H1 (cell line): ENCODE data around the gene SLC35G6. TPM values are rescaled to one million over a fixed set of nuclear protein-coding genes. Genes with fewer than 3 reads are reported as not detected.

ENCODE experiments used
- CTCF ChIA-PET: fragments of 300-600 bp; sonication (Branson Sonifier 250); formaldehyde crosslinking; loops from one replicate; lab custom pipeline; 2021; ENCODE audit not compliant: partially characterized antibody; lab: Charles Lee
- POLR2A ChIA-PET: fragments of 300-600 bp; sonication (Branson Sonifier 250); formaldehyde crosslinking; loops from one replicate; lab custom pipeline; 2021; ENCODE audit warnings: inconsistent platforms; ENCODE audit not compliant: partially characterized antibody; lab: Charles Lee
- DNase-seq, 2 experiments: peaks; one replicate each; pipeline versions ENCODE4 v3.0.0 to v3.0.0-alpha.2; 2010 to 2022; ENCODE audit warnings: low spot score in 2 of 2, low read depth in 1 of 2, mixed read lengths in 1 of 2
- FAIRE-seq: peaks from 2 replicates; lab custom pipeline; 2011; peaks lifted over from hg19 to GRCh38; lab: Jason Lieb, UNC
- H2AFZ ChIP-seq: 2 replicates; pipeline ENCODE4 v1.8.1; 2012; ENCODE audit warnings: low read length, inconsistent platforms
- H2AK5ac ChIP-seq: 2 replicates; pipeline ENCODE4 v1.6.1; 2013; ENCODE audit warnings: low read depth, low read length
- H2BK120ac ChIP-seq: replicated peaks from 2 replicates; pipeline ENCODE3; 2013; ENCODE audit warnings: low read depth, low read length, inconsistent platforms
- H2BK12ac ChIP-seq: 2 replicates; pipeline ENCODE4 v1.6.1; 2013; ENCODE audit warnings: low read depth, low read length
- H2BK15ac ChIP-seq: 2 replicates; pipeline ENCODE4 v1.6.1; 2013; ENCODE audit warnings: low read length
- H2BK20ac ChIP-seq: 2 replicates; pipeline ENCODE4 v1.6.1; 2013; ENCODE audit warnings: low read length
- H2BK5ac ChIP-seq: 2 replicates; pipeline ENCODE4 v1.6.1; 2013; ENCODE audit warnings: low read depth, low read length
- H3K14ac ChIP-seq: 2 replicates; pipeline ENCODE4 v1.6.1; 2013; ENCODE audit warnings: inconsistent platforms; ENCODE audit not compliant: insufficient read length
- H3K18ac ChIP-seq: 2 replicates; pipeline ENCODE4 v1.6.1; 2013; ENCODE audit warnings: low read length; ENCODE audit errors: extremely low read depth
- H3K23ac ChIP-seq: 2 replicates; pipeline ENCODE4 v1.6.1; 2013; ENCODE audit warnings: inconsistent platforms; ENCODE audit not compliant: insufficient read length
- H3K23me2 ChIP-seq: 2 replicates; pipeline ENCODE4 v1.6.1; 2013; ENCODE audit warnings: low read depth, low read length
- H3K27ac ChIP-seq: 2 replicates; pipeline ENCODE4 v1.6.1; 2011; ENCODE audit warnings: low read depth, low read length, inconsistent platforms
- H3K27me3 ChIP-seq, 4 experiments: replicated peaks in 1 of 4; 1 replicate in 1 of 4; 2 replicates in 3 of 4; pipeline versions ENCODE4 v1.6.1 to v1.8.1; 2011 to 2013; ENCODE audit warnings: low read length in 3 of 4, mild to moderate bottlenecking in 3 of 4, inconsistent platforms in 2 of 4, mixed read lengths in 2 of 4, moderate library complexity in 1 of 4; ENCODE audit not compliant: control insufficient read depth in 3 of 4, insufficient read depth in 3 of 4; ENCODE audit errors: extremely low read depth in 1 of 4
- H3K36me3 ChIP-seq, 4 experiments: 2 replicates each; pipeline versions ENCODE4 v1.6.1 to v1.8.1; 2011 to 2013; ENCODE audit warnings: mild to moderate bottlenecking in 4 of 4, low read length in 3 of 4, moderate library complexity in 2 of 4, control low read depth in 1 of 4, inconsistent platforms in 1 of 4; ENCODE audit not compliant: insufficient read depth in 4 of 4, control insufficient read depth in 2 of 4
- H3K4ac ChIP-seq: replicated peaks from 2 replicates; pipeline ENCODE3; 2013; ENCODE audit warnings: low read length, low read depth, mixed read lengths, inconsistent platforms; ENCODE audit not compliant: insufficient read length
- H3K4me1 ChIP-seq, 4 experiments: replicated peaks in 1 of 4; 1 replicate in 1 of 4; 2 replicates in 3 of 4; pipeline versions ENCODE4 v1.6.1 to v1.8.1; 2011 to 2013; ENCODE audit warnings: low read length in 3 of 4, inconsistent platforms in 2 of 4, mixed read lengths in 1 of 4; ENCODE audit not compliant: insufficient read depth in 4 of 4, control insufficient read depth in 3 of 4
- H3K4me2 ChIP-seq, 2 experiments: 2 replicates each; pipeline versions ENCODE4 v1.6.1 to v1.8.1; 2011 to 2013; ENCODE audit warnings: low read depth in 2 of 2, low read length in 2 of 2, control low read depth in 1 of 2, inconsistent platforms in 1 of 2, mild to moderate bottlenecking in 1 of 2; ENCODE audit not compliant: insufficient read depth in 1 of 2
- H3K4me3 ChIP-seq, 4 experiments: fragments of 200-600, 300-600 bp in 1 of 4; sonication (generic), shearing (Covaris generic), sonication (Bioruptor Twin) in 1 of 4; 2 replicates each; pipeline versions ENCODE4 v1.5.1 to v1.8.1; 2011 to 2016; ENCODE audit warnings: low read length in 4 of 4, low read depth in 3 of 4, control low read depth in 2 of 4, inconsistent platforms in 2 of 4, mild to moderate bottlenecking in 2 of 4, mixed read lengths in 1 of 4, moderate library complexity in 1 of 4; ENCODE audit not compliant: insufficient read depth in 2 of 4; ENCODE audit errors: extremely low read depth in 1 of 4
- H3K56ac ChIP-seq: replicated peaks from 2 replicates; pipeline ENCODE3; 2013; ENCODE audit warnings: low read depth, mild to moderate bottlenecking, mixed read lengths, low read length, inconsistent platforms; ENCODE audit not compliant: insufficient read length
- H3K79me1 ChIP-seq: 2 replicates; pipeline ENCODE4 v1.6.1; 2013; ENCODE audit warnings: low read depth, low read length, control low read depth
- H3K79me2 ChIP-seq, 2 experiments: 2 replicates each; pipeline versions ENCODE4 v1.6.1 to v1.8.1; 2012 to 2013; ENCODE audit warnings: low read length in 2 of 2, mild to moderate bottlenecking in 2 of 2, inconsistent platforms in 1 of 2; ENCODE audit not compliant: insufficient read depth in 2 of 2, control insufficient read depth in 1 of 2
- H3K9ac ChIP-seq, 4 experiments: replicated peaks in 1 of 4; 1 replicate in 1 of 4; 2 replicates in 3 of 4; pipeline versions ENCODE4 v1.6.1 to v1.8.1; 2011 to 2013; ENCODE audit warnings: low read depth in 3 of 4, low read length in 3 of 4, control low read depth in 2 of 4, mild to moderate bottlenecking in 2 of 4, moderate library complexity in 2 of 4, inconsistent platforms in 1 of 4; ENCODE audit errors: extremely low read depth in 1 of 4
- H3K9me3 ChIP-seq, 2 experiments: 2 replicates each; pipeline versions ENCODE4 v1.6.1 to v1.8.1; 2012 to 2013; ENCODE audit warnings: mild to moderate bottlenecking in 2 of 2, moderate library complexity in 2 of 2, control low read depth in 1 of 2, inconsistent platforms in 1 of 2, low read depth in 1 of 2, low read length in 1 of 2, mixed read lengths in 1 of 2; ENCODE audit not compliant: insufficient read depth in 2 of 2
- H4K20me1 ChIP-seq, 2 experiments: replicated peaks in 1 of 2; 2 replicates each; pipeline versions ENCODE3 to v1.8.1; 2011 to 2013; ENCODE audit warnings: inconsistent platforms in 2 of 2, low read length in 2 of 2, mild to moderate bottlenecking in 1 of 2; ENCODE audit not compliant: insufficient read depth in 2 of 2, control insufficient read depth in 1 of 2
- H4K5ac ChIP-seq: 2 replicates; pipeline ENCODE4 v1.6.1; 2013; ENCODE audit warnings: low read length, low read depth, mixed read lengths, inconsistent platforms; ENCODE audit not compliant: insufficient read length
- H4K8ac ChIP-seq: 2 replicates; pipeline ENCODE4 v1.8.0; 2013; ENCODE audit warnings: mild to moderate bottlenecking, moderate library complexity, low read length, inconsistent platforms; ENCODE audit not compliant: insufficient read depth; ENCODE audit errors: extremely low read depth
- H4K91ac ChIP-seq: replicated peaks from 2 replicates; pipeline ENCODE3; 2013; ENCODE audit warnings: low read length, mixed read lengths, inconsistent platforms; ENCODE audit not compliant: insufficient read length
- SP1 ChIP-seq: IDR thresholded peaks from 2 replicates; pipeline ENCODE4 v1.6.1; 2011; ENCODE audit warnings: low read depth, low read length
- WGBS, 2 experiments: shearing (Covaris generic) in 1 of 2; methylation state at CpG; one replicate each; pipeline versions ENCODE4 v1.1.6 to v1.1.7; 2013 to 2015; ENCODE audit warnings: low lambda C conversion rate in 2 of 2, mixed read lengths in 2 of 2, inconsistent platforms in 1 of 2, low coverage in 1 of 2, missing lambda C conversion rate in 1 of 2; ENCODE audit not compliant: insufficient replicate concordance in 2 of 2, insufficient coverage in 1 of 2, insufficient read length in 1 of 2; ENCODE audit errors: extremely low coverage in 1 of 2, missing lambda C conversion rate in 1 of 2; 5-methylcytosine and 5-hydroxymethylcytosine counted together
- polyA plus RNA-seq, 7 experiments: library from polyadenylated mRNA; depleted of rRNA in 3 of 7; stranded (reverse) in 5 of 7; unstranded in 2 of 7; fragments of >200 nt in 5 of 7; fragments of 200-250 nt in 2 of 7; gene quantifications; 1 replicate in 5 of 7; 2 replicates in 1 of 7; 4 replicates in 1 of 7; pipeline versions ENCODE4 v1.2.1 to v1.2.3, GENCODE V29; 2011 to 2013; ENCODE audit warnings: missing spikeins in 2 of 7, mixed read lengths in 2 of 7
- total RNA-seq: library from RNA; stranded (reverse); fragmentation: NEBNext Ultra II Directional; extraction: Animal tissue kit (Norgen Biotek cat#: 25700); gene quantifications from 2 replicates; pipeline ENCODE4 v1.2.1, GENCODE V29; 2021

Gene SLC35G6
- total and polyA plus RNA-seq, 2 of the 8 experiments (the other 6 are each of a cell fraction or from before 2014, with no cell fraction given) = 0.05 TPM; not detected in 1

DNA sequence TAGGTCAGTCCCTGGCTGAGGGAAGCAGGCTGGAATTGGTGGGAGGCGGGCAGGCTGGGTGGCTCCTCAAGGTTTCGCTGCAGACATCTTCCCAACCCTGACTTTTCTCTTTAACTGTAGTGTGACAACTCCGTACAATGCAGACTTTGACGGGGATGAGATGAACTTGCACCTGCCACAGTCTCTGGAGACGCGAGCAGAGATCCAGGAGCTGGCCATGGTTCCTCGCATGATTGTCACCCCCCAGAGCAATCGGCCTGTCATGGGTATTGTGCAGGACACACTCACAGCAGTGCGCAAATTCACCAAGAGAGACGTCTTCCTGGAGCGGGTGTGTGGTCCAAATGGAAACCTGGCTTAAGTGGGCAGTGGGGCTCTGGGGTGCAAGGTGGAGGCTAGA is 17.9 kb downstream of the SLC35G6 start:
- H3K27me3 ChIP-seq = no peaks in the 10 kb centered on the region
- H3K27ac ChIP-seq = no peak overlapping the region
- H2BK20ac ChIP-seq = no peak overlapping the region
- peaks cover 14 to 23% of the 10 kb centered on the region in 2 experiments for H4K20me1 ChIP-seq
- H4K5ac ChIP-seq = no peak overlapping the region
- peaks cover 0 to 17% of the 10 kb centered on the region in 2 experiments; a peak in 2 of 4 replicates for H3K79me2 ChIP-seq
- H3K23ac ChIP-seq = no peak overlapping the region
- no peak overlapping the region for H3K4ac ChIP-seq
- no peak overlapping the region for H3K14ac ChIP-seq
- no peak overlapping the region for H2BK15ac ChIP-seq
- no peak overlapping the region for H2BK12ac ChIP-seq
- H3K36me3 ChIP-seq = peaks cover 63 to 88% (median 79%) of the 10 kb centered on the region in 4 experiments
- ChIA-PET POLR2A (interaction anchor here (1.2 to 6.3 kb wide), 4 partner anchors 9 to 17 kb away, joined by 3 to 58 read pairs (median 12); partner anchors contain the start of gene POLR2A), CTCF (interaction anchor here (0.9 to 7.0 kb wide), 5 partner anchors 10 to 143 kb away, joined by 3 to 82 read pairs (median 3); no protein-coding TSS in a partner anchor)
- H3K9ac ChIP-seq = no peak overlapping the region
- no peaks in the 10 kb centered on the region for H3K9me3 ChIP-seq
- WGBS, 2 experiments = 83% methylated on average over 10 of the region's 11 CpGs; no CpG with 5 or more reads in 1 of the 2 experiments
- no peak overlapping the region for H2BK120ac ChIP-seq
- no peak overlapping the region for H3K18ac ChIP-seq
- no peak for DNase-seq
- no peaks in the 10 kb centered on the region for H3K23me2 ChIP-seq
- no peak overlapping the region for H4K91ac ChIP-seq
- peaks cover 8% of the 10 kb centered on the region for H3K79me1 ChIP-seq
- H3K56ac ChIP-seq = no peak overlapping the region
- no peak overlapping the region for H2AK5ac ChIP-seq
- no peak for TF ChIP-seq SP1
- no peak for FAIRE-seq
- no peak overlapping the region for H2BK5ac ChIP-seq
- H4K8ac ChIP-seq = no peak overlapping the region
- H3K4me2 ChIP-seq = no peak overlapping the region
- H2AFZ ChIP-seq = no peak overlapping the region
- no peak overlapping the region for H3K4me3 ChIP-seq
- H3K4me1 ChIP-seq = no peaks in the 10 kb centered on the region
